ENCODE measurements around the gene ZDHHC12.

Gene ZDHHC12

DNA sequence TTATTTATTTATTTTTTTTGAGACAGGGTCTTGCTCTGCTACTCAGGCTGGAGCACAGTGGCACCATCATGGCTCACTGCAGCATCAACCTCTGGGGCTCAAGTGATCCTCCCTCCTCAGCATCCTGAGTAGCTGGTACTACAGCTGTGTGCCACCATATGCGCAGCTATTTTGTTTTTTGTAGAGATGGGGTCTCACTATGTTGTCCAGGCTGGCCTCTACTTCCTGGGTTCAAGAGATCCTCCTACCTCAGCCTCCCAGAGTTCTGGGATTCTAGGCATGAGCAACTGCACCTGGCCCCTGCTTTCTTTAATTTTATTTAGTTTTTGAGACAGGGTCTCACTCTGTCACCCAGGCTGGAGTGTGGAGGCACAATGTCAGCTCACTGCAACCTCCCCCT lies 19.5 kb upstream of the ZDHHC12 start:
- Mint-ChIP-seq H3K36me3 (ENCODE audit: low read depth) (peaks cover 5% of the 10 kb centered on the region), H3K27me3 (no peaks in the 10 kb centered on the region), H3K27ac (no peak overlapping the region)

GRCh38 chr9:128742401-128742800 lies 18.5 kb upstream of the ZDHHC12 start:
- no peaks in the 10 kb centered on the region for H3K9me3 Mint-ChIP-seq
- no peak overlapping the region for H3K27ac Mint-ChIP-seq
- peaks cover 7% of the 10 kb centered on the region for H3K36me3 Mint-ChIP-seq (ENCODE audit: low read depth)
- no peaks in the 10 kb centered on the region for H3K27me3 Mint-ChIP-seq
- no peaks in the 10 kb centered on the region for H3K4me1 Mint-ChIP-seq (ENCODE audit: low read depth)
- no peak overlapping the region for H3K4me3 Mint-ChIP-seq

More for the DNA sequence above, 19.5 kb upstream of the ZDHHC12 start:
- Mint-ChIP-seq H3K4me3 (no peak overlapping the region), H3K9me3 (no peaks in the 10 kb centered on the region), H3K4me1 (ENCODE audit: low read depth) (no peaks in the 10 kb centered on the region)

DNA sequence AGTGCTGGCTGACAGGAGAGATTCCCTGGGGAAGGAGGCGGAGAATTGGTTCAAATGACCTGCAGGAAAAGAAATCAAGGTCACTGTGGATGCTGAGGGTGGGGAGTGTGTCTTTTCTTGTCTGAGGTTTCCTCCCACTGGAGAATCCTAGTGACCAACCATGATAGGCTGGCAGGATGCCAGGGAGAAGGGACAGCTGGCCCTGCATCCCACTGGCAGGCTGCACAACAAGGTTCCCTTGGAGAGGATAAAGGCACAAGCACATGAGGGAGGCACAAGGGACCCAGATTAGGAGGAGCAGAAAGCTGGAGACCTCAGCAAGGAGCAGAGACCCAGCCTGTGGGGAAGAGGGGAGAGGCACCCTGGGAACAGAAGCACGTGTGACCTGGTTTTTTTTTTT lies 11.4 kb upstream of the ZDHHC12 start:
- Mint-ChIP-seq H3K27me3 (no peaks in the 10 kb centered on the region), H3K36me3 (ENCODE audit: low read depth) (peaks cover 16% of the 10 kb centered on the region), H3K9me3 (no peaks in the 10 kb centered on the region), H3K4me1 (ENCODE audit: low read depth) (no peaks in the 10 kb centered on the region), H3K27ac (no peak overlapping the region), H3K4me3 (no peak overlapping the region)

DNA sequence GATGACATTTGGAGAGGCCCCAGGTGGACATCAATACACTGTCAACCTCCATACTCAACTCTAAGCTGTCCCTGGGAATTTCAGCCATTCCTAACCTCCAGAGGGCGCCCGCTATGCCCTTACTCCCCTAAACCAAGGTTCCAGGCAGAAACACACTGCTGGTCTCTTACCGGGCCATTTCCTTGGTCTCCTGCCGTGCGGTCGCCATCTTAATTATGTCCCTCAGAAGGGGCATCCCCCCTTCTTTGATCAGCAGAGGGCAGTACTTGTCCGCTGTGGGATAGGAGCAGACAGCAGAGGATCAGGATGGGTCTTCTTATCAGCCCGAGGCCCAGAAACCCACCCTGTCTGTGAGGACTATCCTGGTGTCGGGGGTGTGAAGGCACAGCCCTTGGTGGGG lies 9.3 kb upstream of the ZDHHC12 start:
- H3K4me1 Mint-ChIP-seq (ENCODE audit: low read depth): no peaks in the 10 kb centered on the region

GRCh38 chr9:128732576-128732975 lies 8.6 kb upstream of the ZDHHC12 start:
- Mint-ChIP-seq H3K9me3 (no peaks in the 10 kb centered on the region), H3K27me3 (no peaks in the 10 kb centered on the region), H3K4me1 (ENCODE audit: low read depth) (peaks cover 2% of the 10 kb centered on the region), H3K27ac (no peak overlapping the region), H3K36me3 (ENCODE audit: low read depth) (peaks cover 10% of the 10 kb centered on the region), H3K4me3 (no peak overlapping the region)

More for the DNA sequence above, 9.3 kb upstream of the ZDHHC12 start:
- H3K27ac Mint-ChIP-seq: no peak overlapping the region
- peaks cover 10% of the 10 kb centered on the region for H3K36me3 Mint-ChIP-seq (ENCODE audit: low read depth)
- no peaks in the 10 kb centered on the region for H3K9me3 Mint-ChIP-seq
- H3K4me3 Mint-ChIP-seq: no peak overlapping the region
- no peaks in the 10 kb centered on the region for H3K27me3 Mint-ChIP-seq

DNA sequence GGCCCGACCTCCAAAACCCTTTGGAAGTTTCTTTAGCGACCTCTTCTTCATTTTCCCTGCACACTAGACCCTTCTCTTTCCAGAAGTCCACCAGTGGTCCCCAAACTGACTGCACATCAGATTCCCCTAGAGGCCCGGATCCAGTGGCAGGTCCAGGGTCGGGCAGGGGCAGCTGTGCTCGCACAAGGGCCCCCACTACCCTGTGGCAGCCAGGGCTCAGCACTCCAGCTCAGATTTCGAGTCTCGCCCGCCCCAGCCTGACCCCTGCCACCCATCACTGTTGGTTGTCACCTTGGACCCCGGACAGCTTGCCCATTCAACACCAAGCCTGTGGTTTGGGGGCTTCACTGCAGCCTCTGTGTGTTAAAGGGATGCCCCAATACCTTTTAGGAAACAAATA lies 7.8 kb upstream of the ZDHHC12 start:
- peaks cover 10% of the 10 kb centered on the region for H3K4me1 Mint-ChIP-seq (ENCODE audit: low read depth)
- H3K9me3 Mint-ChIP-seq: no peaks in the 10 kb centered on the region
- H3K4me3 Mint-ChIP-seq: no peak overlapping the region
- H3K27ac Mint-ChIP-seq: no peak overlapping the region
- no peaks in the 10 kb centered on the region for H3K27me3 Mint-ChIP-seq
- peaks cover 5% of the 10 kb centered on the region for H3K36me3 Mint-ChIP-seq (ENCODE audit: low read depth)

DNA sequence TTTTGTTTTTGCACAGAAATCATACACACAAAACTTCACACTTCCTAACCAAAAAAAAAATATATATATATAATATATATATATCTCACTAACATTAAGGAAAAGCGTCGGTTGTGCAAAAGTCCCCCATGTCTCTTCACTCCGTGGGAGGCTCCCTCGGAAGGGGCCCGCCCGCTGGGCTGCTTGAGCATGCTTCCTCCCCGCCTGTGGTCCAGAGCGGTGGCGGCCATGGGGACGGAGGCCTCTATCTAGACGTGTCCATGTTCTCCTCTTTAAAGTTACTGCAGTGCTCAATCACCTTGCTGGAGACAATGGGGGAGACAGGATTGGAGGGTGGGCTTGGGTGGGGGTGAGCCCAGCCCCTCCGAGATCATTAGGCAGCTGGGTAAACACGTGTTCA lies 7.2 kb upstream of the ZDHHC12 start:
- Mint-ChIP-seq H3K9me3 (no peaks in the 10 kb centered on the region), H3K36me3 (ENCODE audit: low read depth) (peaks cover 5% of the 10 kb centered on the region), H3K4me1 (ENCODE audit: low read depth) (peaks cover 13% of the 10 kb centered on the region), H3K27ac (no peak overlapping the region), H3K27me3 (no peaks in the 10 kb centered on the region), H3K4me3 (no peak overlapping the region)

DNA sequence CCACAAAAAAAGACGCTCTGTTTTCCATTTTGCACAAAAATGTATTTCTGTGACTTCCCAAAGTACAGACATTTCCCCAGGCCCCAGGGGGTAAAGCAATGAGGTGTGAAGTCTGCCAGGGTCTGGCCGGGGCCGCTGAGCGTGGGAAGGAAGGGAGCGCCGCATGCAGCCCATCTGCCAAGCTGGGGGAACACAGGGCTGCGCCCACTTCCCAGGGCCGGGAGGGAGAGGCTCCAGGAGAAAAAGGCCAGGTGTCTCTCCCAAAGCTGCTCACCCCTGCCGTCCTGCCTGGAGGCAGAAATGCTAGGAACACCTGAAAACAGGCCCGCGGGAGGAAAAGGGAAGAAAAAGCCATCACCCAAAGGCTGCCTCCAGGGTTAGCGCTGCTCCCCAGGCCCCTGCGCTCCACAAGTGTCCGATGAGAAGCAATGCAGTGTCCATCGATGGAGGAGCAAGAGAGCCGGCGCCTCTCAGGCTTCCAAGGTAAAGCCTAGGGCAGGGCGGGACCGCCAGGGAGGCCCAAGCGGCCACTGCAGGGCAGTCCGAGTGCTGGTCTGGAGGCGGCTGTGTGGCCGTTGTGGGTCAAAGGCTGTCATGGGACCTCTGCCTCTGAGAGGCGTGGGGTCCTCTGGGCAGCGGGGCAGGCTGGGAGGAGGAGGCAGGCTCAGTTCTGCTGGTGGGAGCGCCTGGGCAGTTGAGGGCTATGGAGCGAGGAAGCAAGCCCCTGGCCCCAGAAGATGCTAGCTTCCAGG lies 6.0 kb upstream of the ZDHHC12 start:
- H3K9me3 Mint-ChIP-seq: no peaks in the 10 kb centered on the region
- no peak overlapping the region for H3K27ac Mint-ChIP-seq
- H3K4me1 Mint-ChIP-seq (ENCODE audit: low read depth): peaks cover 22% of the 10 kb centered on the region
- no peak overlapping the region for H3K4me3 Mint-ChIP-seq
- H3K27me3 Mint-ChIP-seq: no peaks in the 10 kb centered on the region
- no peaks in the 10 kb centered on the region for H3K36me3 Mint-ChIP-seq (ENCODE audit: low read depth)

DNA sequence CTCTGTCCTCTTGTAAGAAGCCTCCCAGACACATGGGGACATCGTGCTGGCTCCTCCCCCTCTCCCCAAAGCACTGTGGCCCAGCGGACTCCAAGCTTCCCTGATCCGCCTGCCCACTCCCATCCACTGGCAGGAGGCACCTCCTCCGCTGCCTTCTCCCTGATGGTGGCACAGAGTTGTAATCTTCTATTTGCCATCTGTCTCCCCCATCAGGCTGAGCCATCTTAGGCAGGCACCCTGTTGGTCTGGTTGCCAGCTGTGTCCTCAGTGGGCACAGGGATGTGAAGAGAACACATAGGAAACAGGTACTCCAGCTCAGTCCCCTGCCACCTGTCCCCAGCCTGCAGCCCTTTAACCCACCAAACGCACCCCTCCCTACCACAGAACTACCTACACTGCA lies 5.4 kb upstream of the ZDHHC12 start:
- no peaks in the 10 kb centered on the region for H3K36me3 Mint-ChIP-seq (ENCODE audit: low read depth)
- no peak overlapping the region for H3K4me3 Mint-ChIP-seq
- H3K9me3 Mint-ChIP-seq: no peaks in the 10 kb centered on the region
- no peak overlapping the region for H3K27ac Mint-ChIP-seq
- peaks cover 29% of the 10 kb centered on the region for H3K4me1 Mint-ChIP-seq (ENCODE audit: low read depth)
- H3K27me3 Mint-ChIP-seq: no peaks in the 10 kb centered on the region

DNA sequence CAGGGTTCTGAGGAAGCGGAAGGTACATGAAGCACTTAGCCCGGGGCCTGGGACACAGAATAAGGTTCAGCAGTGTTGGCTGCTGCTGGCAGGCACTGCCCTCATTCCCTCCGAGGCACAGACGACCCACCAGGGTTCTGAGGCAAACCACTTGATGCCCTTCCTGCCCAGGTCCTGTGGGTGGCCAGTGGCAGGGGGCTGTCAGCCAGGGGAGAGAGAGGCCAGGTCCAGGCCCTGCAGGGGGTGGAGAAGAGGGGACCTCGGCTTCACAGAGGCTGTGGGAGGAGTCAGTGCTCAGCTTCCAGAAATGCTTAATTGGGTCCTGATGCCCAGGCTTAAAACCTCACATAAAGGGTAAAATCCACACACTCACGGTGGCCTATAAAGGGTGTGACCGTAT lies 4.4 kb upstream of the ZDHHC12 start:
- Mint-ChIP-seq H3K4me3 (no peak overlapping the region), H3K4me1 (ENCODE audit: low read depth) (peaks cover 30% of the 10 kb centered on the region), H3K27me3 (no peaks in the 10 kb centered on the region), H3K9me3 (no peaks in the 10 kb centered on the region), H3K27ac (no peak overlapping the region), H3K36me3 (ENCODE audit: low read depth) (no peaks in the 10 kb centered on the region)

DNA sequence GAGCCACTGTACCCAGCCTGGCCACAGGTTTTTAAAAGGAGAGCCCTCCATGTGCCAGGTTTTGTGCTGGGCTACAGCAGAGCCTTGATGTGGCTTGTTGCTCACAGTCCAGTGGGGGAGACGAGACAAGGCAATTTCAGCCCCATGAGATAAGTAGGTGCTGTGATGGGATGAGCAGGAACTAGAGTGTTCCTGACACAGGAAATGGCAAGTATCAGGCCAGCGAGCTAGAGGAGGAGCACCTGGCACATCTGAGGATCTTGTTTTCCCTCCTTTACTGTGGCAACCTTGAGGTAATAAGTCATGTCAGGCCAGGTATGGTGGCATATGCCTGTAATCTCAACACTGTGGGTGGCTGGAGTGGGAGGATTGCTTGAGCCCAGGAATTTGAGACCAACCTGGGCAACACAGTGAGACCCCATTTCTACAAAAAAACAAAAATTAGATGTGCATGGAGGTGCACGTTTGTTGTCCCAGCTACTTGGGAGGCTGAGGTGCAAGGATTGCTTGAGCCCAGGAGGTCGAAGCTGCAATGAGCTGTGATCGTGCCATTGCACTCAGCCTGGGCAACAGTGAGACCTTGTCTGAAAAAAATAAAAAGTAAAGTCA lies 3.8 kb upstream of the ZDHHC12 start:
- Mint-ChIP-seq H3K27me3 (no peaks in the 10 kb centered on the region), H3K4me1 (ENCODE audit: low read depth) (peaks cover 35% of the 10 kb centered on the region), H3K27ac (peak overlapping the region; percentile 8), H3K4me3 (no peak overlapping the region), H3K9me3 (no peaks in the 10 kb centered on the region), H3K36me3 (ENCODE audit: low read depth) (no peaks in the 10 kb centered on the region)

DNA sequence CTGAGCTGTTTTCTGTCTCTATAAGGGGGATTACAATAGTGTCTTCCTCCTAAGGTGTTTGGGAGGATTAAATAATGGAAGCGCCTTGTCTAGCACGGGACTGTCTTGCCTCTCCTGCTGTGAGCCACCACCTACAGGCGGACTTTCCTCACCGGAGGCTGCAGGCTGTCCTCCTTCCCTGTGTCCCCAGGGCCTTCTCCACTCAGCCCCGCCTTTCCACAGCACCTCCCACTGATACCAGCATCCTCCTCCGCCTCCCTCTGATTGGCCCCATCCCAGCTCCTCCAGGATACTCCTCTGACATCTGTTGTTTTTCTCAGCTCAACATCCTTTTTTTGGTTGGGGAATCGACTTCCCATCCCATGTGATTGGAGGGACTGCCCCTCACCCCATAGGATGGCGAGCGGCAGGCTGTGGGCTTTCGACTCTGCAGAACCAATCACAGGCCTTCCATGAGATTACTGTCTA lies 851 bp upstream of the ZDHHC12 start:
- Mint-ChIP-seq H3K4me3 (peak overlapping the region; percentile 95), H3K27ac (peak overlapping the region; percentile 94), H3K9me3 (no peaks in the 10 kb centered on the region), H3K4me1 (ENCODE audit: low read depth) (peaks cover 42% of the 10 kb centered on the region), H3K27me3 (no peaks in the 10 kb centered on the region), H3K36me3 (ENCODE audit: low read depth) (peaks cover 4% of the 10 kb centered on the region)

GRCh38 chr9:128723352-128723865 lies 518 bp downstream of the ZDHHC12 start:
- Mint-ChIP-seq H3K36me3 (ENCODE audit: low read depth) (peaks cover 4% of the 10 kb centered on the region), H3K27ac (peak overlapping the region; percentile 95), H3K9me3 (no peaks in the 10 kb centered on the region), H3K4me3 (peak overlapping the region; percentile 98), H3K27me3 (no peaks in the 10 kb centered on the region), H3K4me1 (ENCODE audit: low read depth) (peaks cover 42% of the 10 kb centered on the region)

DNA sequence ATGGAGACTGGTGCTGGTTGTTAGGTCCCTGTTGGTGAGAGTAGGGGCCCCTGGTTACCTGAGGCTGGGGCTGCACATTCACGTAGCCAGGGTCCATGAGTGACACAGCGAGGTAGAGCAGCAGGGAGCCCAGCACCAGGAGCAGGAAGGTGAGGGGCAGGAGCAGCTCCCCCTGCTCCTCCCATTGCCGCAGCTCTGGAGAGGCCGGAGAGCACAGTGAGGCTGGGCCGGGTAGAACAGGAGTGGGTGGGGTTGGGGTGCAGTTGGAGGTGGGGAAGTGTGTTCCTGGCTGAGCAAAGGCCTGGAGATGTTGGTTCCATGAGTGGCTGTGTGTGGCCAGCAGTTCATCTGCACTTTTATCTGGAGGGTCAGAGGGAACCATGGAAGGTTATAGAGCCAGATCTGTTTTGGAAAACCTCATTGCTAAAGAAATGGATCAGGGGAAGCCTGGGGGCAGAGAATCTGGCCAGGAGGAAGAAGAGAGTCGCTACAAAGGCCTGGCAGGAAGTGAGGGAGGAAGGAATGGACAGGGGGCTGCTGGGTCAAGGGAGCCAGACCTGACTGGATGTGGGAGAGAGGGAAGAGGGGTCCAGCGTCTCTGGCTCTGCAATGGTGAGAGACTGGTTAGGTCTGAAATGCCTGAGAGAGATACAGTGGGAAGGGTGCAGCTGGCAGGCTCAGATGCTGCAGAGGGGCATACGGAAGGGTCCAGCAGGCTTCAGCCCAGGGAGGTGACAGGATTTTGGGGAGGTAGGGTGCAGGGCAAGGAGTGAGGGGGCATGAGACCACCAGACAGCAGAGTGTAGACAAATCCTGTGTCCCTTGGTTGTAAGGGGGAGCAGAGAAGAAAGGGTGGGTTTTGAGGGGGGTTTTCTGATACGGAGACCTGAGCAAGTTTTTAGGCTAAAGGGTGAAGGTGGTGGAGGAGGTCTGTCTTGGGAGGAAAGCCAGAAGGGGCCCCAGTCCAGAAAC lies 1.3 kb downstream of the ZDHHC12 start:
- Mint-ChIP-seq H3K36me3 (ENCODE audit: low read depth) (peaks cover 4% of the 10 kb centered on the region), H3K9me3 (no peaks in the 10 kb centered on the region), H3K4me3 (peak overlapping the region; percentile 98), H3K27me3 (no peaks in the 10 kb centered on the region), H3K27ac (peak overlapping the region; percentile 95), H3K4me1 (ENCODE audit: low read depth) (peaks cover 41% of the 10 kb centered on the region)

Data from stimulated activated naive CD8-positive, alpha-beta T cell treated with anti-CD3 and anti-CD28 coated beads, Interleukin-15, Interleukin-2, amounts not matched to agents 100 ng/mL and 50 ng/mL, for 24 hours (primary cell).